HAP-1 (cell line): ENCODE results near the gene SLC13A2.

Source experiments
- DNase-seq, 2 experiments: peaks; one replicate each; pipeline ENCODE4 v3.0.0-alpha.2; 2016 to 2020; ENCODE audit warnings: low spot score in 2 of 2
- H3K27me3 ChIP-seq: fragments of 250-450 bp; sonication (Bioruptor Pico); 2 replicates; pipeline ENCODE4 v1.5.1; 2020; ENCODE audit warnings: low read depth, mild to moderate bottlenecking, moderate library complexity
- H3K36me3 ChIP-seq: fragments of 250-450 bp; sonication (Bioruptor Pico); replicated peaks from 2 replicates; pipeline ENCODE4 v1.5.1; 2020; ENCODE audit warnings: mild to moderate bottlenecking
- H3K4me1 ChIP-seq: fragments of 250-450 bp; sonication (Bioruptor Pico); 2 replicates; pipeline ENCODE4 v1.5.1; 2020; ENCODE audit warnings: mild to moderate bottlenecking
- H3K4me3 ChIP-seq: fragments of 250-450 bp; sonication (Bioruptor Pico); 2 replicates; pipeline ENCODE4 v1.5.1; 2020; ENCODE audit warnings: mild to moderate bottlenecking, moderate library complexity
- H3K9me3 ChIP-seq: fragments of 250-450 bp; sonication (Bioruptor Pico); 2 replicates; pipeline ENCODE4 v1.5.1; 2020; ENCODE audit warnings: mild to moderate bottlenecking, moderate library complexity
- in situ Hi-C: fragments of 300-500 bp; cut with MboI; formaldehyde crosslinking; loops from 3 replicates; pipeline ENCODE4 v1.14.3; 2020; ENCODE audit warnings: low sequenced_read_pairs, inconsistent platforms, mixed read lengths

Gene SLC13A2

DNA sequence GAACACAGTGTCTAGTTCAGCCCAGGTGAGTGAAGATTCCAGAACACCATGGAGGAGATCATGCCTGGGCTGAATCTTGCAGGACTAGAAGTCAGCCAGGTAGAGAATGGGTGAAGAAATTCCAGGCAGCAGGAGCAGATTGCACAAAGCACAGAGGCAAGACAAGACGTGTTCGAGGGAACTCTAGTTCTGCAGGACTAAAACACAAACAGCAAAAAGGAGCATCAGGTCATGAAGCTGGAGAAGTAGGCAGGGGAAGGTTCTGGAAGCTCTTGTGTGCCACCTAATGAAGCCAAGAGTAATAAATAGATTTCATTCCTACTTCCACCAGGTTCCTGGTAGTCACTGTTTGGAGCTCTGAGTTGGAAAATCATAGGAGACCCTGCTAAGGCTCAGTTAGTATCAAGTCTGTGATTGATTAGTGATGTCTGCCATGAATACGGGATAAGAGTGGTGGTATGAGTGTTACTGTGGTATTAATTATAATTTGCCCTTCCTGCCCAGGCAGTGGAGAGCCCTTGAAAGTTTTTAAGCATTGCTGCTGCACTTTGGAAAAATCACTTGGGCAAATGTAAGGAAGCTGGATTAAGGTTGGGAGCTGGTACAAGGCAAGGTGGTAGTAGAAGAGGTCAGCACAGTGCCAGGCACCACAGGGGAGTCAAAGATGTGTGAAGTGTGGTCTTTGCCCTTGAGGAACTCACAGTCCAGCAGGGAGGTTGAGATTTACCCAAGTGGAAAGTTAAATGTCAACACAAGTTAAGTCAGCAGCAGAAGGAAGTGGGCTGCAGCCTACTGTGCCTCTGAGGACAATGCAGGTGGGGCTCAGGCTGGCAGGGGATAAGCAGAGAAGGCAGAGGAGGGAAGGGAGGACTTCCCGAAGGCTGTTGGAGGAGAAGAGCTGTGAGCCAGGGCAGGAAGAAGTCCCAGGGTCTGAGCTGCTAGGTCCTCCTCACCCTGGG is 19.2 kb downstream of the SLC13A2 start:
- Histone ChIP-seq H3K27me3 (peaks cover 10% of the 10 kb centered on the region; the same call in 1 of the 2 replicates), H3K4me1 (no peaks in the 10 kb centered on the region), H3K4me3 (no peak overlapping the region), H3K36me3 (no peaks in the 10 kb centered on the region), H3K9me3 (no peaks in the 10 kb centered on the region)
- no peak for DNase-seq
- in situ Hi-C loops: no loop called here

DNA sequence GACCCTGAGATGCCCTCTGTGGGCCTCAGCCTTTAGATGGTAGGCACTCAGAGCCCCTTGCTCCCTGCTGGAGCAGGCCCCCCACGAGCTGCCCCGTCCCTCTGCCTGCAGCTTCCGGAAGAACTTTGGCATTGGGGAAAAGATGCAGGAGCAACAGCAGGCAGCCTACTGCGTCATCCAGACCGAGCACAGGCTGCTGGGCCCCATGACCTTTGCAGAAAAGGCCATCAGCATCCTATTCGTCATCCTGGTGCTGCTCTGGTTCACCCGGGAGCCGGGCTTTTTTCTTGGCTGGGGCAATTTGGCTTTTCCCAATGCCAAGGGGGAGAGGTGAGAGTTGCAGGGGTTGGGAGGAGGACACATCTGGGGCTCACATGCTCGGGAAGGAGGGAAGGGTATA is 20.0 kb downstream of the SLC13A2 start:
- no peak overlapping the region for H3K4me3 ChIP-seq
- no peak for DNase-seq
- H3K27me3 ChIP-seq: peaks cover 10% of the 10 kb centered on the region; the same call in 1 of the 2 replicates
- H3K4me1 ChIP-seq: no peaks in the 10 kb centered on the region
- no peaks in the 10 kb centered on the region for H3K9me3 ChIP-seq
- in situ Hi-C loops: no loop called here
- no peaks in the 10 kb centered on the region for H3K36me3 ChIP-seq

DNA sequence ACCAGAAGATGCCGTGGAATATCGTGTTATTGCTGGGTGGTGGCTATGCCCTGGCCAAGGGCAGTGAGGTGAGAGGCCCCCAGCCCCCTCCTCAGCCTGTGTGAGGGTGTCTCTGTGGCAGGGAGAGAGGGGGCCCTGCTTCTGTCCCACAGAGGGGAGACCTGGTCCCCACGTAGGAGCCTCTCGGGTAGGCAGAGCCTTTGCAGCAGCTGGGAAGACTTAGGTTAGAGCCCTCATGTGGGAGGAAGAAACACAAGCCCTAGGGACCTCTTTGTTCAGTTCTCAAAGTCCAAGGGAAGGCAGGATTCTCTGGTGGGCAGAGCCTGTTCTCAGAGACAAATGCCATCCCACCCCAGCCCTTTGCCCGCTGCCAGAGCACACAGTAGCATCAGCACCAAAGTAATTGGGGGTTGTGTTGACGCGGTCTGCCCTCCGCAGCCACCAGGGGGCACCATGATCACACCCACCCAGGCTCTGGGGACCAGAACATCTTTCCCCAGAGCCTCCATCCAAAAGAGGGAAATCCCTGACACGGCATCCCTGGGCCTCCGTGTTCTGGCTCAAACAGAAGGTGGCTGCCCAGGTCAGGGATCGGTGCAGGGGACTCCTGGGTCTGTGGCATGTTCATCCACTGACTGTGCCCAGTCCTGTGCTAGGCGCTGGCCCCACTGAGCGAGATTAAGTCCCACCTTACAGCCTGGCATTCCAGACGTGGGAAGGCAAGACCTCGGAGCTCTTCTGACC is 21.2 kb downstream of the SLC13A2 start:
- H3K27me3 ChIP-seq: peaks cover 10% of the 10 kb centered on the region; the same call in 1 of the 2 replicates
- H3K36me3 ChIP-seq: no peaks in the 10 kb centered on the region
- in situ Hi-C loops: loop anchor here (5.0 kb wide), 2 partner anchors 43 to 118 kb away; partner anchors contain the start of gene RSKR
- no peaks in the 10 kb centered on the region for H3K9me3 ChIP-seq
- no peak overlapping the region for H3K4me3 ChIP-seq
- peak; percentile 48 to 89 for DNase-seq
- no peaks in the 10 kb centered on the region for H3K4me1 ChIP-seq

DNA sequence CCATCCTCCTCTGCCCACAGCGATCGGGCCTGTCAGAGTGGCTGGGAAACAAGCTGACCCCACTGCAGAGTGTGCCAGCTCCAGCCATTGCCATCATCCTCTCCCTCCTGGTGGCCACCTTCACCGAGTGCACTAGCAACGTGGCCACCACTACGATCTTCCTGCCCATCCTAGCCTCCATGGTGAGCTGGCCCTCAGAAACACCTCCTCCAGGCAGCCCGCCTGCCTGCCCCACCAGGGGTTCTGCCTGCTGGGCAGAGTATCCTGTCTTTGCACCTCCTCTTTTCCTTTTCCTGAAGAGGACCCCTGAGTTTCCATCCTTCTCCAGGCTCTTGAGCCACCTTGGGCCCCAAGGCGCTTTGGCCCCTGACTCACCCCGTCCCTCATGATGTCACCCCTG is 22.2 kb downstream of the SLC13A2 start:
- in situ Hi-C loops: loop anchor here (5.0 kb wide), 2 partner anchors 42 to 117 kb away; partner anchors contain the start of gene RSKR
- no peak overlapping the region for H3K4me3 ChIP-seq
- H3K4me1 ChIP-seq: no peaks in the 10 kb centered on the region
- H3K9me3 ChIP-seq: no peaks in the 10 kb centered on the region
- H3K36me3 ChIP-seq: no peaks in the 10 kb centered on the region
- DNase-seq: no peak
- peaks cover 10% of the 10 kb centered on the region; the same call in 1 of the 2 replicates for H3K27me3 ChIP-seq

DNA sequence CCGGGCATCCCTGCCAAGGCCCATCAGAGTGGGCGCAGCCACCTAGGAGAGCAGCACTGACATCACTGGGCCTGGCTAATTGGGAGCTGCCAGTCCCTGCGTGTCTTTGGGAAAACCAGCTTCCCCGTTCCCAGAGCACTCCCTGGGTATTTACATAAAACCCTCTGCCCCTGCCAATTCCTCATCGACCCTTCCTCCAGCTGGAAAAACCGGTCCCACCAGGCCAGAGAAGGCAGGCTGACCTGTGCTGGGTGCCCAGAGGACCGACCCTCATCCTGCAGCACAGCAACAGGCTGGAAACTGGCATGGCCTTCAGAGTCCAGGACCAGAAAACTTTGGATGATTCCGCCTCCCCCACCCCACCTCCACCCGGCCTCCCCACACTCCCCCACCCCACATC is 24.5 kb downstream of the SLC13A2 start:
- Histone ChIP-seq H3K27me3 (peaks cover 10% of the 10 kb centered on the region; the same call in 1 of the 2 replicates), H3K4me3 (no peak overlapping the region), H3K9me3 (no peaks in the 10 kb centered on the region), H3K36me3 (no peaks in the 10 kb centered on the region), H3K4me1 (no peaks in the 10 kb centered on the region)
- DNase-seq: no peak
- in situ Hi-C loops: loop anchor here (5.0 kb wide), 2 partner anchors 39 to 114 kb away; partner anchors contain the start of gene RSKR

DNA sequence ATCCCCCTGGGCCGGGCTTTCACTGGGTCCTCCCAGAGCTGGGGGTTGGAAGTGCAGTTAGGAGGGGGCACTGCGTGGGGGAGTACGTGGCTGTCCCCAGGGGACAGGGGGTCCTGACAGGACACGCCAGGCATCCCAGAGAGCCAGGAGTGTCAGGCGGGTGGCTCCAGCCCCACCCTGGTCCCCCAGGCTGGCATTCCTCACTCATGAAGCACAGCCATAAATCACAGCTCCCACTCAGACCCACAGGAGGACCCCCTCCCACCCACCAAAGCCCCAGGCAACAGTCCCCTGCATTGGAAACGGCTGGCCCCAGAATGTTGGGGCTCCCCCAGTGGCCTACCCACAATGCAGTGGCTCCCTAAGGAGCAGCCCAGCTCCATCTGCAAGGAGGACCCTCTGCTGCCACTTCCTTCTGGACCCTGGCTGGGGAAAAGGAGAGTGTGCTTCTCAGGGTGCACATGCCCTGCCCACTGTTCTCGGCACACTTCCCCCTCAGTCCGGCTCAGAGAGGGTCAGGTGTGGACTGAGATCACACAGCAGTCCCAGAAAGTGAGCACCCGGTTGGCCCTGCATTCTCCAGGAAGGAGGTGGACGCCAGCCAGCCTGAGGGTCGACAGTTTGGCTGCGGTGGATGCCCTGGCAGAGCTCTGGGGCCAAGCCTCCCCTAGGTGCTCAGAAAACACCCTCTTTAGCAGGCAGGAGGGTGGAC is 25.4 kb downstream of the SLC13A2 start:
- in situ Hi-C loops: loop anchor here (5.0 kb wide), 2 partner anchors 38 to 113 kb away; partner anchors contain the start of gene RSKR

DNA sequence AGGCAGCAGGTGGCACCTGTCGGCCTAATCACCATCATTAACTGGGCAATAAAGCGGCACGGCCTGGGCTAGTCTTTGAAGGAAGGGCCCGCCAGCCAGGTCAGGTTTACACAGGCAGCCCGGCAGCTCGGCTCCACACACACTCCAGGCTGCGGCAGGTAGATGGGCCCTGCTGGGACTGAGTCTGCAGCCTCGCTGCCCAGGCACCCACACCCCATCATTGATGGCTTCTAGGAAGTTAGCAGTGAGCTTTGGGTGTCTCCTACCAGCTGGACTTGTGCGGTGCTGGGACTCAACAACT is 25.9 kb downstream of the SLC13A2 start:
- no peaks in the 10 kb centered on the region for H3K4me1 ChIP-seq
- in situ Hi-C loops: loop anchor here (5.0 kb wide), 2 partner anchors 38 to 113 kb away; partner anchors contain the start of gene RSKR
- no peaks in the 10 kb centered on the region for H3K36me3 ChIP-seq

More for the DNA sequence above, 25.4 kb downstream of the SLC13A2 start:
- no peaks in the 10 kb centered on the region for H3K4me1 ChIP-seq
- peaks cover 11% of the 10 kb centered on the region; the same call in 1 of the 2 replicates for H3K27me3 ChIP-seq
- H3K4me3 ChIP-seq: no peak overlapping the region
- H3K9me3 ChIP-seq: no peaks in the 10 kb centered on the region
- no peak for DNase-seq
- no peaks in the 10 kb centered on the region for H3K36me3 ChIP-seq

DNA sequence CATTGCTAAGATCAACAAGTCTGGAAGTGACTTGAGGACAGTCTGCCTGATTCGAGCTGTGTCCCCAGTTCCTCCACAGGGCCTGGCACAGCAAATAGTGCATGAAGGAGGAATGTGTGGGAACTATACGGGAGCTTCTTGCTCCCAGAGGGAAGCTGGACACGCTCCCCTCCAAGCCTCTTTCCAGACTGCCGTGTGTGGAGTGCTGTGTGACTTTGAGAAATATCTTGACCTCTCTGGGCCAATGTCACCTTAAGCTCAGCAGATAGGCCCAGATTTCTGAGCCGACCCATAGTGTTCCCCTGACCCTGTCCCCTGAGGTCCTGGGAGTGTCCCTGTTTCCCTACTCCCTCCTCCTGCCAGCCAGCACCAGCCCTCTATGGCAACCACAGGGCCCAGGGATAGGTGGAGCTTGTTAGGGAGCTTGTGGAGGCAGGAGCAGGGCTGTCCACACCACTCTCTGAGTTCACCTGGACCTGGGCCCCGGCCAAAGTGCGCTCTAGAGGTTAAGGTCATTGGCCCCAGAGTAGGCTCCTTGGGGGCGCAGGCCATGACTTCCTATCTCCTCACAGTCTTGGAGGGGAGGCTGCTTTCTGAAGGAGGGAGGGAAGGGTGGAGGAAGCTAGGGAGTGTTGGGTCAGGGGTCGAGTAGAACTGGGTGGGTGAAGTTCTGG is 26.4 kb downstream of the SLC13A2 start:
- Histone ChIP-seq H3K4me3 (no peak overlapping the region), H3K36me3 (no peaks in the 10 kb centered on the region), H3K27me3 (peaks cover 14% of the 10 kb centered on the region), H3K9me3 (no peaks in the 10 kb centered on the region), H3K4me1 (no peaks in the 10 kb centered on the region)
- in situ Hi-C loops: loop anchor here (5.0 kb wide), 2 partner anchors 37 to 112 kb away; partner anchors contain the start of gene RSKR
- DNase-seq: no peak

More for the DNA sequence above, 25.9 kb downstream of the SLC13A2 start:
- H3K9me3 ChIP-seq: no peaks in the 10 kb centered on the region
- H3K4me3 ChIP-seq: no peak overlapping the region
- H3K27me3 ChIP-seq: peaks cover 12% of the 10 kb centered on the region
- DNase-seq: no peak

DNA sequence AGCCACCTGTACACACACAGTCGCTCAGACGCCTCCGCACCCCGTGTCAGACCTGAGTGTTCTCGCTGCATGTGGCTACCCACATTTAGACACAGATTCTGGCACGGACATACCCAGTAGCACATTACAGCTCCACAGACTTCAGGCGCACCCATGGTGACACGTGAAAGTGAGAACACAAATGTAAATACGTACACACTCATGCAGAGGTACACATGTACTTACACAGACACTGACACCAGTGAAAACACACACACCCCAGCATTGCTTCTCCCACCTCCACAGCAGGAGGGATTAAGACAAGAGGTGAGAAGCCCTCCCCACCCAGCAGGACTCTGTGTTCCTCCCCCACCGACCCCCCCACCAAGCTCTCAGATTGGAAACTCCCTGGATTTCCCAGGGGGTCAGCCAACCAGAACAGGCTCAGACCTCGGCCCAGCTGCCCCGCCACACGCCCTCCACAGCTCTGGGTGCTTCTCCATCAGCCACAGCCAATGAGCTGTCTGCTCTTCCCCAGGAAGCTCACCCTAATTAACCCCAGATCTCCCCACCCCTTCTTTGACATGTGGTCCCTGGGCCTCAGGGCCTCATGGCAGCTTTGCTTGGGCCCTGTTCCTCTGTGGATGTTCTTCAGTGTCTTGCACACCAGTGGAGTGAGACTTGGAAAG is 27.4 kb downstream of the SLC13A2 start:
- no peak overlapping the region for H3K4me3 ChIP-seq
- DNase-seq: no peak
- no peaks in the 10 kb centered on the region for H3K36me3 ChIP-seq
- in situ Hi-C loops: no loop called here
- no peaks in the 10 kb centered on the region for H3K9me3 ChIP-seq
- H3K4me1 ChIP-seq: no peaks in the 10 kb centered on the region
- H3K27me3 ChIP-seq: peaks cover 14% of the 10 kb centered on the region

DNA sequence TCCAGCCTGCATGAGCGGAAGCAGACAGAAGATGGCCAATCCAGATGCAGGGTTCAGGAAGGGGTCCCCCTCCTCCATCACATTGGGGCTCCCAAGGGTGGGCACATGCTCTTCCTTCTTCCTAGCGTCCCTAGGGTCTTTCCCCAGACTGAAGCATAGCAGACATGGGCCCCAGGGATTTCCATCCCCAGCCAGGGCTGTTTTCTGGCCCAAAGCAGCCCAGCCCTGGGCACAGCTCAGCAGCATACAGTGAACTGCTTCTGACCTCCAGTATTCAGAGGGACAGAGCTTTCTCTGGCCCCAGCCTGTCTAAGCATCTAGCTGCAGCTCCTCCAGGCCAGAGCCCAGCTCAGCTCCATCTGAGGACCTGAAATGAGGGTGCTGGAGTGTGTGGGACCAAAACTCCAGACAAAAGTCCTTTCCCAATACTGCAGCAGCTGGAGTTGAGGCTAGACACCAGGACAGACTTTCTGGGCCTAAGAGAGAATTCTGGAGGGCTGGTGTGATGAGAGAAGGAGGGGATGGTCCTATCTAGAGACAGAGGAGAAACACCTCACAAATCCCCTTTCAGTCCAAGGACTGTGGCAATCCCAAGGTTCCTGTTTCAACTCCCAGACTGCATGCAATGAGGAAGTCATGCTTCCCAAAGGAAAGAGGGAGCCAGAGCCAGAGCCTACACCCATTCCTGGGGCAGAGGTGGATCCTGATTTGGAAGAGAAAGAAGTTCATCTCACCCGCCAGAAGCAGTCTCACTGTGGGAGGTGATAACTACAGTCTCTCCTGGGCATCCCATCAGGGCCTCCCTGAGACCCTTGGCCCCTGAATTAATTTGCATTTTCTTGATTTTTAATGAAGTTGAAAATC is 28.2 kb downstream of the SLC13A2 start:
- Histone ChIP-seq H3K9me3 (no peaks in the 10 kb centered on the region), H3K36me3 (no peaks in the 10 kb centered on the region), H3K27me3 (peaks cover 14% of the 10 kb centered on the region), H3K4me1 (no peaks in the 10 kb centered on the region), H3K4me3 (no peak overlapping the region)
- DNase-seq: no peak
- in situ Hi-C loops: no loop called here

DNA sequence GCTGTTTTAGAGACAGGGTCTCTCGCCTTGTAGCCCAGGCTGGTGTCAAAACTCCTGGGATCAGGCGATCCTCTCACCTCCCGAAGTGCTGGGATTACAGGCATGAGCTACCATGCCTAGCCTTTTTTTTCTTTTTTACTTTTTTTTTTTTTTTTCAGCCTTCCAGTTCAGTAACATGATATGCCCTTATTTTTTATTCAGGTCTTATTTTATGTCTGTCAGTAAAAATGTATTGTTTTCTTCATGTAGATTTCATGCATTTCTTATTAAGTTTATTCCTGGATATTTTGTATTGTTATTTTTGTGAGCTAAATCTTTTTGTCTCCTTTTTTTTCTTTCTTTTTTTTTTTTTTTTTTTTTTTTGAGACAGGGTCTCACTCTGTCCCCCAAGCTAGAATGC is 30.0 kb downstream of the SLC13A2 start:
- H3K4me1 ChIP-seq: no peaks in the 10 kb centered on the region
- no peak overlapping the region for H3K4me3 ChIP-seq
- H3K9me3 ChIP-seq: no peaks in the 10 kb centered on the region
- DNase-seq: no peak
- in situ Hi-C loops: no loop called here
- peaks cover 22% of the 10 kb centered on the region for H3K27me3 ChIP-seq
- H3K36me3 ChIP-seq: no peaks in the 10 kb centered on the region
